ENCODE measurements around the gene CETN2.

The CETN2 gene

DNA sequence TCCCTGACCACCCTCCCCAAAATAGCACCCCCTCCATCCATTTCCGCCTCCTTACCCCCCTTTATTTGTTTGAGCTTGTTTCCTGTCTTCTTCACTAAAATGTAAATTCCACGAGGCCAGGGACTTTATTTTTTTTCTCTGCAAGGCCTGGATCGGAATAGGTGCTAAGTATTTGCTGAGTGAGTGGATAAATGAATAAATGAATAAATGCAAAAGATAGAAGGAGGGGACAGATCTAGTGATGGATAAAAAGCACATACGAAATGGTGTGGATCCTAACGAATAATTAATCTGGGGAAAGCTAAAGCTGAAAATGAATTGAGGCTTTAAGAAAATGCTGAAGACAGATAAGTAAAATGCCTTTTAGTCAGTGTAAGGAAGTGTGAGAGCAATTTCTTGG is 12.2 kb downstream of the CETN2 start:
- Histone ChIP-seq H3K9me3 (ENCODE audit: insufficient read depth, low read length, severe bottlenecking) (no peaks in the 10 kb centered on the region), H3K4me1 (ENCODE audit: insufficient read depth, low read length) (no peaks in the 10 kb centered on the region), H3K27me3 (ENCODE audit: insufficient read depth, low read length, poor library complexity) (no peaks in the 10 kb centered on the region), H3K36me3 (ENCODE audit: insufficient read depth, low read length) (no peaks in the 10 kb centered on the region), H3K79me2 (ENCODE audit: insufficient read depth, low read length) (no peaks in the 10 kb centered on the region), H3K4me3 (ENCODE audit: low read depth in 1 of 2, low read length in 2 of 2) (no peak overlapping the region), H4K20me1 (ENCODE audit: insufficient read depth, low read length) (no peaks in the 10 kb centered on the region), H3K4me2 (ENCODE audit: insufficient read depth, low read length) (no peak overlapping the region), H2AFZ (ENCODE audit: low read depth, low read length) (no peak overlapping the region), H3K27ac (ENCODE audit: low read length) (no peak overlapping the region), H3K9ac (ENCODE audit: low read depth, low read length) (no peak overlapping the region)
- TF ChIP-seq, protein P1, sequence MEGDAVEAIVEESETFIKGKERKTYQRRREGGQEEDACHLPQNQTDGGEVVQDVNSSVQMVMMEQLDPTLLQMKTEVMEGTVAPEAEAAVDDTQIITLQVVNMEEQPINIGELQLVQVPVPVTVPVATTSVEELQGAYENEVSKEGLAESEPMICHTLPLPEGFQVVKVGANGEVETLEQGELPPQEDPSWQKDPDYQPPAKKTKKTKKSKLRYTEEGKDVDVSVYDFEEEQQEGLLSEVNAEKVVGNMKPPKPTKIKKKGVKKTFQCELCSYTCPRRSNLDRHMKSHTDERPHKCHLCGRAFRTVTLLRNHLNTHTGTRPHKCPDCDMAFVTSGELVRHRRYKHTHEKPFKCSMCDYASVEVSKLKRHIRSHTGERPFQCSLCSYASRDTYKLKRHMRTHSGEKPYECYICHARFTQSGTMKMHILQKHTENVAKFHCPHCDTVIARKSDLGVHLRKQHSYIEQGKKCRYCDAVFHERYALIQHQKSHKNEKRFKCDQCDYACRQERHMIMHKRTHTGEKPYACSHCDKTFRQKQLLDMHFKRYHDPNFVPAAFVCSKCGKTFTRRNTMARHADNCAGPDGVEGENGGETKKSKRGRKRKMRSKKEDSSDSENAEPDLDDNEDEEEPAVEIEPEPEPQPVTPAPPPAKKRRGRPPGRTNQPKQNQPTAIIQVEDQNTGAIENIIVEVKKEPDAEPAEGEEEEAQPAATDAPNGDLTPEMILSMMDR (IDR thresholded peaks at IDR 0.05; ENCODE audit: borderline replicate concordance, extremely low read depth, low read length, poor library complexity, severe bottlenecking) = no peak
- TF ChIP-seq EZH2 (IDR thresholded peaks at IDR 0.05; ENCODE audit: borderline replicate concordance, low read depth, low read length, severe bottlenecking) = no peak
- no peak for DNase-seq
- no peak for ATAC-seq (ENCODE audit: insufficient read depth, low read depth)

DNA sequence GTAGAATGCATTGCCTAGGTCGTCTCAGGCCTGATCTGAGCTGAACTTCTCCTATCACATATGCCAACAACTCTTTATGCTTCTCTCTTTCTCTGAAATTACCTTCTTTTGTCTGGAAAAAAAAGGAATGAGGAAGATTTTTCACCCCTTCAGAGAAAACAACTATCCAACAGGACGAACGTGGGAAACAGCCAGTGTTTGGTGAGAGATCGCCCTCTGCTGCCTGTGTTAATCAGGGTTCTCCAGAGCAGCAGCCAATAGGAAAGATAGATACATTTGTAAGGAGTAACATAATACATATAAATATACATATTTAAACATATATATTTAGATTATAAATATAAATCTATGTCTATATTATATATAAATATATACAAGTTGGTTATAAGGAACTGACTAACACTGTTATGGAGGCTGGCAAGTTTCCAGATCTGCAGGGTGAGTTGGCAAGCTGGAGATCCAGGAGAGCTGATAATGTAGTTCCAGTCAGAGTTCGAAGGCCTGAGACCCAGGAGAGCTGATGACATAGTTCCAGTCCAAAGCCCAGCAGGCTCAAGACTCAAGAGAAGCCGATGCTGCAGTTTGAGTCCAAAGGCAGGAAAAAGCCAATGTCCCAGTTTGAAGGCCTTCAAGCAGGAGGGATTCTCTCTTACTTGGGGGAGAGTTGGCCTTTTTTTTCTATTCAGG is 13.3 kb downstream of the CETN2 start:
- H3K27ac ChIP-seq (ENCODE audit: low read length) = no peak overlapping the region
- no peaks in the 10 kb centered on the region for H3K4me1 ChIP-seq (ENCODE audit: insufficient read depth, low read length)
- ATAC-seq (ENCODE audit: insufficient read depth, low read depth) (no peak), DNase-seq (peak; percentile 16)
- TF ChIP-seq, protein P1 (IDR thresholded peaks at IDR 0.05; ENCODE audit: borderline replicate concordance, extremely low read depth, low read length, poor library complexity, severe bottlenecking) = peak; percentile 52
- TF ChIP-seq EZH2 (IDR thresholded peaks at IDR 0.05; ENCODE audit: borderline replicate concordance, low read depth, low read length, severe bottlenecking) = no peak
- H3K79me2 ChIP-seq (ENCODE audit: insufficient read depth, low read length) = no peaks in the 10 kb centered on the region
- H3K36me3 ChIP-seq (ENCODE audit: insufficient read depth, low read length) = no peaks in the 10 kb centered on the region
- H4K20me1 ChIP-seq (ENCODE audit: insufficient read depth, low read length) = no peaks in the 10 kb centered on the region
- H3K4me3 ChIP-seq (ENCODE audit: low read depth in 1 of 2, low read length in 2 of 2) = no peak overlapping the region
- H3K27me3 ChIP-seq (ENCODE audit: insufficient read depth, low read length, poor library complexity) = no peaks in the 10 kb centered on the region
- H3K9me3 ChIP-seq (ENCODE audit: insufficient read depth, low read length, severe bottlenecking) = no peaks in the 10 kb centered on the region
- no peak overlapping the region for H2AFZ ChIP-seq (ENCODE audit: low read depth, low read length)
- H3K9ac ChIP-seq (ENCODE audit: low read depth, low read length) = no peak overlapping the region
- no peak overlapping the region for H3K4me2 ChIP-seq (ENCODE audit: insufficient read depth, low read length)

DNA sequence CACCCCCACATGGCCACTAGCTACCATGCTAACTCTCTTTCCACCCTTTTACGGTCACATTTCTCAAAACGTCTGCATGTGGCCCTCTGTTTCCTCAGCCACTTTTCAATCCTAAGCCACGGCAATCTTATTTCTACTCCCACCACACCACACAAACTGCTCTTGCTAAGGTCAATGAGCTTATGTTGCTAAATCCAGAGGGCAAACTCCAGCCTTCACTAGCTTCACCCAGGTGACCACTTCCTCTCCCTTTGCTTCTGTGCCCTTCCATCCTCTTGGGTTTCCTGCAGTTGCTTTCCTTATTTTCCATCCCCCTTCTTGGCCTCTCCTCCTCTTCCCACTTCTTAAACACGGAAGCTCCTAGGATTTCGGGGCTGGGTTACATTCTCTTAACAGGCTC is 16.5 kb downstream of the CETN2 start:
- no peaks in the 10 kb centered on the region for H3K36me3 ChIP-seq (ENCODE audit: insufficient read depth, low read length)
- DNase-seq = no peak
- TF ChIP-seq, protein P1 (IDR thresholded peaks at IDR 0.05; ENCODE audit: borderline replicate concordance, extremely low read depth, low read length, poor library complexity, severe bottlenecking) = no peak
- TF ChIP-seq EZH2 (IDR thresholded peaks at IDR 0.05; ENCODE audit: borderline replicate concordance, low read depth, low read length, severe bottlenecking) = no peak
- H4K20me1 ChIP-seq (ENCODE audit: insufficient read depth, low read length) = no peaks in the 10 kb centered on the region
- H3K4me1 ChIP-seq (ENCODE audit: insufficient read depth, low read length) = no peaks in the 10 kb centered on the region
- no peaks in the 10 kb centered on the region for H3K79me2 ChIP-seq (ENCODE audit: insufficient read depth, low read length)
- ATAC-seq (ENCODE audit: insufficient read depth, low read depth) = no peak
- no peak overlapping the region for H3K27ac ChIP-seq (ENCODE audit: low read length)
- H3K4me3 ChIP-seq (ENCODE audit: low read depth in 1 of 2, low read length in 2 of 2) = no peak overlapping the region
- no peak overlapping the region for H2AFZ ChIP-seq (ENCODE audit: low read depth, low read length)
- no peak overlapping the region for H3K4me2 ChIP-seq (ENCODE audit: insufficient read depth, low read length)
- H3K9me3 ChIP-seq (ENCODE audit: insufficient read depth, low read length, severe bottlenecking) = no peaks in the 10 kb centered on the region
- H3K27me3 ChIP-seq (ENCODE audit: insufficient read depth, low read length, poor library complexity) = no peaks in the 10 kb centered on the region
- H3K9ac ChIP-seq (ENCODE audit: low read depth, low read length) = no peak overlapping the region
